Ovary (tissue), 3 donors: Measurements from ENCODE around the gene SLC39A11.

Source experiments
- CTCF ChIP-seq, 3 donors: fragments of 450-650 bp in 2 of 3; fragments of 200-600 bp in 1 of 3; IDR thresholded peaks; one replicate each; pipeline versions ENCODE4 v1.5.1 to v1.8.0; 2016 to 2022; ENCODE audit warnings: antibody characterized with exemption in 3 of 3, mild to moderate bottlenecking in 1 of 3
- EP300 ChIP-seq: sonication (generic); formaldehyde crosslinking; IDR thresholded peaks from one replicate; pipeline ENCODE4 v1.6.1; 2017; ENCODE audit warnings: antibody characterized with exemption
- donor health status: DM: no; HTN: no; CAD: no.

- TF ChIP-seq CTCF (IDR thresholded peaks at IDR 0.05) (no peak), EP300 (no peak)
Observed at GRCh38 chr17:72735048-72735447, 357.4 kb downstream of the SLC39A11 start.
